Measurements from ENCODE around the gene CCDC183.

DNA sequence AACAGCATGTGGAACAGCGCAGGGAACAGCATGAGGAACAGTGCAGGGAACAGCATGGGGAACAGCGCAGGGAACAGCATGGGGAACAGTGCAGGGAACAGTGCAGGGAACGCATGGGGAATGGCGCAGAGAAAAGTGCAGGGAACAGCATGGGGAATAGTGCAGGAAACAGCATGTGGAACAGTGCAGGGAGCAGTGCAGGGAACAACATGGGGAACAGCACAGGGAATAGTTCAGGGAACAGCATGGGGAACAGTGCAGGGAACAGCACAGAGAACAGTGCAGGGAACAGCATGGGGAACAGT, 40.1 kb upstream of the CCDC183 start:
- TF ChIP-seq, protein P1, sequence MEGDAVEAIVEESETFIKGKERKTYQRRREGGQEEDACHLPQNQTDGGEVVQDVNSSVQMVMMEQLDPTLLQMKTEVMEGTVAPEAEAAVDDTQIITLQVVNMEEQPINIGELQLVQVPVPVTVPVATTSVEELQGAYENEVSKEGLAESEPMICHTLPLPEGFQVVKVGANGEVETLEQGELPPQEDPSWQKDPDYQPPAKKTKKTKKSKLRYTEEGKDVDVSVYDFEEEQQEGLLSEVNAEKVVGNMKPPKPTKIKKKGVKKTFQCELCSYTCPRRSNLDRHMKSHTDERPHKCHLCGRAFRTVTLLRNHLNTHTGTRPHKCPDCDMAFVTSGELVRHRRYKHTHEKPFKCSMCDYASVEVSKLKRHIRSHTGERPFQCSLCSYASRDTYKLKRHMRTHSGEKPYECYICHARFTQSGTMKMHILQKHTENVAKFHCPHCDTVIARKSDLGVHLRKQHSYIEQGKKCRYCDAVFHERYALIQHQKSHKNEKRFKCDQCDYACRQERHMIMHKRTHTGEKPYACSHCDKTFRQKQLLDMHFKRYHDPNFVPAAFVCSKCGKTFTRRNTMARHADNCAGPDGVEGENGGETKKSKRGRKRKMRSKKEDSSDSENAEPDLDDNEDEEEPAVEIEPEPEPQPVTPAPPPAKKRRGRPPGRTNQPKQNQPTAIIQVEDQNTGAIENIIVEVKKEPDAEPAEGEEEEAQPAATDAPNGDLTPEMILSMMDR (IDR thresholded peaks at IDR 0.05; ENCODE audit: insufficient read depth, low read depth, low read length) = no peak
- no peak for TF ChIP-seq EZH2 (IDR thresholded peaks at IDR 0.05; ENCODE audit: insufficient read depth, low read length)

Measured in astrocyte (in vitro differentiated cells and primary cell).